GM10266 (cell line): ENCODE measurements around the gene POLN.

ENCODE experiments used
- DNase-seq: peaks from one replicate; pipeline ENCODE4 v3.0.0; 2012; ENCODE audit errors: extremely low spot score
- CTCF ChIP-seq: IDR thresholded peaks from 2 replicates; pipeline ENCODE4 v1.5.1; 2012; ENCODE audit warnings: mild to moderate bottlenecking, low read depth; ENCODE audit not compliant: control insufficient read depth, insufficient read depth; ENCODE audit errors: missing control alignments

The POLN gene

GRCh38 chr4:2079926-2080325 is 162.0 kb downstream of the POLN start:
- no peak for TF ChIP-seq CTCF
- no peak for DNase-seq

- no peak for DNase-seq
- TF ChIP-seq CTCF: no peak
Observed at GRCh38 chr4:2079006-2079405, 162.9 kb downstream of the POLN start.

- no peak for TF ChIP-seq CTCF
- no peak for DNase-seq
Observed at GRCh38 chr4:2078584-2078983, 163.3 kb downstream of the POLN start.

GRCh38 chr4:2077537-2078460 is 164.1 kb downstream of the POLN start:
- TF ChIP-seq CTCF: no peak
- peak; percentile 21 for DNase-seq

- no peak for DNase-seq
- no peak for TF ChIP-seq CTCF
Observed at GRCh38 chr4:2076908-2077536, 164.9 kb downstream of the POLN start.

GRCh38 chr4:2075987-2076907 is 165.7 kb downstream of the POLN start:
- no peak for TF ChIP-seq CTCF
- no peak for DNase-seq
